NCI-H345 (cell line): Measurements from ENCODE around the gene KLF3.

ENCODE experiments used
- DNase-seq: peaks from one replicate; lab custom pipeline; 2025; lab: John Stamatoyannopoulos, UW

Gene KLF3

GRCh38 chr4:38674258-38675144 lies 10.5 kb downstream of the KLF3 start:
- DNase-seq, result no peak

DNA sequence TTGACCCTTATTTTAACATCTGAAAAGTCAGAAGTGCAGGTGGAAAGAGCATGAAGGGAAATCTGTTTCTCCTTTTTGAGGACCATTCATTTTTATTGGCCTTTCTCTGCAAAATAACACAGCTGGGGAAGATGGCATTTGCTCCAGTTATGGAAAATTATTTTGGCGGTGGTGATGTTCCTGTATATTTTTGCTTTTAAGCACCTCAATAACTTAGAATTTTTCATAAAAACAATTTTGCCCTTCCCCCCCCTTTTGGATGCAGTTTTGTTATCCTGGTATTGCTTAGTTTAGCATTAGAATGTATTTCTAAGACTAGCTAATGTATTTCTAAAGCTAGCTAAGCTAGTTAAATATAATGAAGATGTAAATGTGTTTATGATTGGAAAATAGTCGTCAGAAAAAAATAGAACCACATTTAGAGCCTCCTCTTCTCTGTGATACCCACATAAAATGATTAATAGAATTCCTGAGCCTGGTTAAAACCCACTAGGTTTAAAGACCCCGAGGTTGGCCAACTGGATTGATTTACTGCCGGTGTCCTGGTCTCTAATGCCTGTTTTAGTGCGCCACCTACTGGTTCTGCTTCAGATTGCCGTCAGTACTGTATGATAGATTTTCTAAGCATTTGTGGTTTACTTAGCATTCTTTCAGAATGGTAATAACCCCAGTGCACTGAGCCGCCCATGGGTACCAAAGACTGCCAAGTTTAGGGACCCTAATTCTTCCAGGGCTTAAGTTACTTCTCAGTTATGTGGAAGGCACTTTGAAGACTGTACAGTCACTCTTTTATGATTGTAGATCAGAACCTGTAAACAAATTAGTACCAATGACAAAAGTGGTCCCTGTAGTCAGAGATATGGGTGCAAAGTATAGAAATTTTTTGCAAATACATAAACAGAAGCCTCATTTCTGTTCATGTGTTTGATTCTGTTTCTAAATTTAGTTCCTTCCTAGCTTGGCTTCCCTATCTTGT lies 11.4 kb downstream of the KLF3 start:
- DNase-seq, result peak; percentile 71

GRCh38 chr4:38676986-38677385 lies 13.0 kb downstream of the KLF3 start:
- DNase-seq, result no peak

GRCh38 chr4:38677441-38677840 lies 13.4 kb downstream of the KLF3 start:
- no peak for DNase-seq

GRCh38 chr4:38678078-38678477 lies 14.1 kb downstream of the KLF3 start:
- no peak for DNase-seq

DNA sequence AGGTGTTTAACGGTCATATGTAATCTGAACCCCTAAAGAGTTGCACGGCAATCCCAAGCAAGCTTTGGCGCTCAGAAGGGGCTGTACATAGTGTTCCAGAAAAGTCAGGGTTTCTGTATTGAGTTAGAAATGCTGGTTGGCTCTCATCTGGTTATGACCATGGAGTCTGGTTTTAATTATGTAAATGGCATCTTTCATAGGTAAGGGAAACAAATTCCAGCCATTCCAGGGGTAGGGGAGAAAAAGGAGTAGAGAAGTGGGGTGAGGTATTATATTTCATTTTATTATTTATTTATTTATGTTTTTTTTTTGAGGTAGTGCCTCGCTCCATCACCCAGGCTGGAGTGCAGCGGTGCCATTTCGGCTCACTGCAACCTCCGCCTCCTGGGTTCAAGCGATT lies 15.9 kb downstream of the KLF3 start:
- no peak for DNase-seq

GRCh38 chr4:38681281-38681991 lies 17.4 kb downstream of the KLF3 start:
- DNase-seq, result no peak

DNA sequence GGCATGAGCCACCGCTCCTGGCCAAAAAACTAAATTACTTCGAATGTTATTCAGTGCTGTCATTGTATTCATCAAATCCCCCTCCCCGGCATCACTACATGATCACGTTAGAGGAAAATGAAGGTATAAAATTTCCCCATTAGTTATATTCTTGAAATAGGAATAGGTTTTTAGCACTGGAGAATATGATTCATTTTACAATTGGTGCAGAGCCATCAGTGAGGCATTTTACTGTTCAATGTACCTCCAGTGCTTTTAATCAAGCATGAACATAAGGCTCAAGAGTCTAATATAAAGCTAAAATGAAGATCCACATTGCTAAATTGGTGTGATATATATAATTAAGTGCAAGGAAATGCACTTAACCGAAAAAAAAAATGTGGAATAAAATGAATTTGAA lies 18.3 kb downstream of the KLF3 start:
- DNase-seq, result no peak

GRCh38 chr4:38683276-38683675 lies 19.3 kb downstream of the KLF3 start:
- no peak for DNase-seq

DNA sequence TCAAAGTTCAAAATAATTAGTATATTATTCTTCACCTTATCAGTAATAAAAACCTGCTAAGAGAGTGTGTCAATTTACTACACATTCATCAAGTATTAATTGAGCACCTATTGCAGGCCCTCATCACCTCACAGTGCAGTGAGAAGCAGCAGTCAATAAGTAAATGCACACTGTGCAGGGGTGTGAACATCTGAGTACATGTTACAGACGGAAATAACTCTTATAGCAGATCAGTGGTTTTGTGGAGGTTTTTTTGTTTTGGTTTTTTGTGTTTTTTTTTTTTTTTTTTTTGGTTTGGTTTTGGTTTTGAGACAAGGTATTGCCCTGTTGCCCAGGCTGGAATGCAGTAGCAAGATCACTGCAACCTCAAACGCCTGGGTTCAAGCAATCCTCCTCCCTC lies 20.3 kb downstream of the KLF3 start:
- no peak for DNase-seq

DNA sequence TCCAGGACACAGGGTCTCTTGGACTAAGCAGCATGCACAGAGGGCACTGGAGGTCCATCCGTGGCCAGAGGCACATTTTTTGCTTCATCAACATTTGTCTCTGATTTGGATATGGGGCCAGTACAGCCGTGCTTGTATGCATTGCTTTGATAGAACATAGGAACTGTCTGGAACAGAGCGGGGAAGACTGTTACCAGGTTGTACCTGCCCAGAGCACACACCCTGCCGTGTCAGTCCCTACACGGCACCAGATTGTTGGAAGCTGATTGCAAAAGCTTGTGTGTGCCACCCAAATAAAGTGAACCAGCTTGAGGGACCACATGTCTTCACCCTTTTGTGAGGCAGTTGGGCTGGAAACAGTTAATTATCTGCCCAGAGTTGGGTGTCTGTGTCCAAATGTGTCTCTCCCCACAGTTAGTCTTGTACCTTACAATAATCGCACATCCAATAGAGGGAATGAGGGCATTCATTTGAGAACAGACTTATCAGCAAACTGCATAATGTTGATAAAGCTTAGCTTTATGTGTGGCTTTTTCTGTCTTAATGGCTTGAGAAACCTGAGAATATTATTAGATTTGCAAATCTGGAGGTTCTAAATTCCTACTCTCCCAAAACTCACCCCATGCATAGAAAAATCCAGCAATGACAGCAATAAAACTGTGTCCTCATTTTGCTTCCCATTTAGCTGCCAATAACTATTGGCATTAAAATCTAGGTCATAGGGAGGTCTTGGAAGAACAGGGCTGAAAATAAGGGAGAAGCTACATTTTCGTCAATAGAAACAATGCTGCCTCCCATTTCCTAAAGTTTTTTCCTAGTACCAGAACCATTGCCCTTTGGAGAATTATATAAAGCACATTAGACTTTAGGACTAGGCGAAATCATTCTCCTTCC lies 21.2 kb downstream of the KLF3 start:
- no peak for DNase-seq

DNA sequence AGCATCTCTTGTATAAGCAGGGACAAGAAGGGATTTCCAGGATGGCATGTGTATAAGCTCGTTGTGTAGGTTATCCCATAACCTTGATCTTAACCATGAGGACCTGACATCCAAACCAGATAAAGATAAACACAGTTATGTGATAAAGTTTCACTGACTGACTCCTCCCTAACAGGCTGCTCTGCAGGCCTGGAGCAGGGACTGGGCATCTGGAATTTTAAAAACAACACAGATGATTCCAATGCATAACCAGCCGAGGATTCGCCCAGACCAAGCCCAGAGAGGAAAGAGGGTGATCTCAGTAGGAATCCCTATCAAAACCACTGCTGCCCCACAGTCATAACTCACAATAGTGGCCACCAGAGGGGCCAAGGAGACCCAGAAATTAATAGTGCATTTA lies 22.7 kb downstream of the KLF3 start:
- no peak for DNase-seq

- DNase-seq, result no peak
These were observed 23.6 kb downstream of the KLF3 start for GRCh38 chr4:38687571-38688011.

DNA sequence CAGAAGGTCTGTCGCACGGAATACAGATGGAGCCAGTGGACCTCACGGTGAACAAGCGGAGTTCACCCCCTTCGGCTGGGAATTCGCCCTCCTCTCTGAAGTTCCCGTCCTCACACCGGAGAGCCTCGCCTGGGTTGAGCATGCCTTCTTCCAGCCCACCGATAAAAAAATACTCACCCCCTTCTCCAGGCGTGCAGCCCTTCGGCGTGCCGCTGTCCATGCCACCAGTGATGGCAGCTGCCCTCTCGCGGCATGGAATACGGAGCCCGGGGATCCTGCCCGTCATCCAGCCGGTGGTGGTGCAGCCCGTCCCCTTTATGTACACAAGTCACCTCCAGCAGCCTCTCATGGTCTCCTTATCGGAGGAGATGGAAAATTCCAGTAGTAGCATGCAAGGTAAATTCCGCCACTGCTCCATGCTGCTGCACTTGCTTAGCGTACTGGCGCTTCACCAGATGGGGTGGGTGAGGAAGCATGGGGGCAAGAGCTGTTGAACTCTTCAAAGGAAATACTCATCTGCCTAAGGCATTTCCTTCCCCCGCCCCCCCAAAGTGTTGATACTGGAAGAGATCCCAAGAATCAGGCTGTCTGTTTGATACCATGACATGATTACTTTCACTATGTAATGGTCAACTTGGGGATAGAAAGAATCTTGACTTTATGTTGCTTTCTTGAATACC lies 24.8 kb downstream of the KLF3 start:
- no peak for DNase-seq

- DNase-seq, result no peak
These were observed 27.4 kb downstream of the KLF3 start for GRCh38 chr4:38691251-38692008.

- DNase-seq, result no peak
These were observed 28.4 kb downstream of the KLF3 start for GRCh38 chr4:38692421-38692820.

DNA sequence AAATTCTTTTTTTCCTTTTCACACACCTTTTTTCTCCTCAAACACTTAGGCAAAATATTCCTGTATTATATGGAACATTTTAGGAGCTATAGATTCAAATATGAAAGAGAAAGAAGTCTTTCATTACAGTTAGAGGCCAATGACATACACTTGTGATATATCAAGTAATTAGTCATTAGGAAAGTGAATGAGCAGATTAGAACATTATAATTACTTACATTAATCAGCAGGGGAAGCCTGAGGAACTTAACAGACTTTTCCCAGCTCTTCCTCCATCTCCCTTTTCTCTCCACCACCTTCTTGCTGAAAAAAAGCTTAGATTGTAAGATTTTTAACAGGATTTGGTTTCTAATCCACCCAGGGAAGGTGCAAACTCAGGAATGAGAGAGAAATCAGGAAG lies 29.6 kb downstream of the KLF3 start:
- DNase-seq, result no peak

DNA sequence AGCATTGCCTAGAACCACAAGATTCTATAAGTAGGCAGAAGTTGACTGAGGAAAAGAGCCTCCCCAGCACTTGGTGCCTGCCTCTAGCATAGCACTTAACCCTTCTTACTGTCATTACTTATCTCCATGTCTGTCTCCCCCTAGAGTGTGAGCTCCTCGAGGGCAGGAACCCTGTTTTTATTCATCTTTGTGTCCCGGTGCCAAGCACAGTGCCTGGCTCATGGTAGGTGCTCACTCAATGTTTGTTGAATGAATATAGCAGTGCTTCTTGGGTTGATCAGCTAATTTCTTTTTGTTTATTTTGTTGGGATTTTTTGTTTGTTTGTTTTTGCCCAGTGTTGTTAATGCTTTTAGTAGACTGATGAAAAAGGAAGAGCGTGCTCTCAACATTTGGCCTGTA lies 30.3 kb downstream of the KLF3 start:
- no peak for DNase-seq

DNA sequence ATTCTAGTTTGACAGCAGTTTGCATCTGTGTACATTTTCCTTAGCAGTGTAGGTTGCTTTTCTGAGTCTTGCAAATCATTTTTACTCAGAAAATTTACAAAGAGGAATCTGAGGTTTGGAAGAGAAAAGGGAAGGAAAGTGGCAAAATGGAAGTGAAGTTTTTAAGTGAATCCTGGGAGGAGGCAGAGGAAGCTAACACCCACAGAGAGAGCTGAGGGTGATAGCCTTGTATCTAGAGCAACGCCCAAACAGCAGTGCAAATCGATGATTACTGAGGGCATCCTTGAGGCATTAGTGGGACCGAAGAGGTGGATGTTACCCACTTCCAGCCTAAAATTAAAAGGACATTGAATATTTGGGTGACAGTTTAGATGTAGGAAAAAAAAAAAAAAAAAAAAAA lies 31.8 kb downstream of the KLF3 start:
- no peak for DNase-seq

- DNase-seq, result no peak
These were observed 32.7 kb downstream of the KLF3 start for GRCh38 chr4:38696697-38697096.
